ENCODE data around the gene DPEP1. TPM values are rescaled to one million over a fixed set of nuclear protein-coding genes. Genes with fewer than 3 reads are reported as not detected.

Gene DPEP1
- total RNA-seq, 3 donors from 2014 or later (not counting 1 experiment from before 2014, with no cell fraction given): not detected

- H3K27me3 Mint-ChIP-seq (ENCODE audit: low read depth in 2 of 2): no peaks in the 10 kb centered on the region
- WGBS (ENCODE audit: insufficient coverage): 96% methylated on average over 47 of the region's 47 CpGs
Observed at GRCh38 chr16:89595330-89596060, 17.9 kb upstream of the DPEP1 start.

DNA sequence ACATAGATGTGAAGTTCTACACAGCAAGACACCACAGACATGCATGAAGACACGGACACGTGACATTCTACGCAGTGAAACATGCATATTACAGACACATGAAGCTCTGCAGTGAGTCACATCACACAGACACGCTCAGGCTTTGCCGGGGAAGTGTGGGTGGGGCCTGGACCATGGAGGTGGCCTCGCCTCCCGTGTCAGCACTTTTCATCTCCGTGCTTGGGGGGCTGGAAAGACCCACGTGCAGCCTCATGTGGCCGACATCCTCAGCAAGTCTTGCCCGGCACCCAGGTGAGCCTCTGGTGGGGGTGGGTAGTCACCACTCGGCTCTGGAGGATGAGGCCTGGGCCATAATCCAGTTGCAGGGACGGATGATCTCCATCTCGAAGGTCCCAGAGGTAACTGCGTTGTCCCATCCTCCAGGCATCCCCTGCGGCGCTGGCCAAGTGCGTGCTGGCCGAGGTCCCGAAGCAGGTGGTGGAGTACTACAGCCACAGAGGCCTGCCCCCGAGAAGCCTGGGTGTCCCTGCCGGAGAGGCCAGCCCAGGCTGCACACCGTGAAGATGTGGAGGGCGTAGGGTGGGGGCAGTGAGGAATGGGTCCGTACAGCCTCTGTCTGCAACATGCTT lies 17.3 kb upstream of the DPEP1 start:
- Histone ChIP-seq H3K27ac (ENCODE audit: low read length) (no peak overlapping the region), H3K4me3 (ENCODE audit: low read length) (no peak overlapping the region), H3K27me3 (ENCODE audit: control insufficient read depth, insufficient read depth, low read length) (no peaks in the 10 kb centered on the region), H3K9me3 (ENCODE audit: control insufficient read depth, insufficient read depth, low read length) (no peaks in the 10 kb centered on the region), H3K36me3 (ENCODE audit: control insufficient read depth, insufficient read depth, low read length) (no peaks in the 10 kb centered on the region), H3K4me1 (ENCODE audit: control insufficient read depth, insufficient read depth, low read length) (peaks cover 20% of the 10 kb centered on the region)
- intact Hi-C loops (cut with micrococcal nuclease): no loop called here
- no peak for DNase-seq
- Mint-ChIP-seq H3K9me3 (no peaks in the 10 kb centered on the region), H3K4me3 (no peak overlapping the region), H3K36me3 (no peaks in the 10 kb centered on the region), H3K27me3 (ENCODE audit: low read depth in 2 of 2) (no peaks in the 10 kb centered on the region), H3K4me1 (peaks cover 6 to 8% of the 10 kb centered on the region in 2 donors), H3K27ac (no peak overlapping the region)
- ATAC-seq: no peak
- TF ChIP-seq, protein P1, sequence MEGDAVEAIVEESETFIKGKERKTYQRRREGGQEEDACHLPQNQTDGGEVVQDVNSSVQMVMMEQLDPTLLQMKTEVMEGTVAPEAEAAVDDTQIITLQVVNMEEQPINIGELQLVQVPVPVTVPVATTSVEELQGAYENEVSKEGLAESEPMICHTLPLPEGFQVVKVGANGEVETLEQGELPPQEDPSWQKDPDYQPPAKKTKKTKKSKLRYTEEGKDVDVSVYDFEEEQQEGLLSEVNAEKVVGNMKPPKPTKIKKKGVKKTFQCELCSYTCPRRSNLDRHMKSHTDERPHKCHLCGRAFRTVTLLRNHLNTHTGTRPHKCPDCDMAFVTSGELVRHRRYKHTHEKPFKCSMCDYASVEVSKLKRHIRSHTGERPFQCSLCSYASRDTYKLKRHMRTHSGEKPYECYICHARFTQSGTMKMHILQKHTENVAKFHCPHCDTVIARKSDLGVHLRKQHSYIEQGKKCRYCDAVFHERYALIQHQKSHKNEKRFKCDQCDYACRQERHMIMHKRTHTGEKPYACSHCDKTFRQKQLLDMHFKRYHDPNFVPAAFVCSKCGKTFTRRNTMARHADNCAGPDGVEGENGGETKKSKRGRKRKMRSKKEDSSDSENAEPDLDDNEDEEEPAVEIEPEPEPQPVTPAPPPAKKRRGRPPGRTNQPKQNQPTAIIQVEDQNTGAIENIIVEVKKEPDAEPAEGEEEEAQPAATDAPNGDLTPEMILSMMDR (IDR thresholded peaks at IDR 0.05): no peak
- 95% methylated on average over 25 of the region's 25 CpGs for WGBS (ENCODE audit: insufficient coverage)

More at GRCh38 chr16:89595330-89596060, 17.9 kb upstream of the DPEP1 start:
- no peaks in the 10 kb centered on the region for H3K36me3 ChIP-seq (ENCODE audit: control insufficient read depth, insufficient read depth, low read length)
- Mint-ChIP-seq H3K4me3 (no peak overlapping the region), H3K36me3 (no peaks in the 10 kb centered on the region), H3K9me3 (no peaks in the 10 kb centered on the region), H3K27ac (no peak overlapping the region), H3K4me1 (peaks cover 6 to 8% of the 10 kb centered on the region in 2 donors)
- ATAC-seq: no peak
- peaks cover 20% of the 10 kb centered on the region for H3K4me1 ChIP-seq (ENCODE audit: control insufficient read depth, insufficient read depth, low read length)
- H3K27me3 ChIP-seq (ENCODE audit: control insufficient read depth, insufficient read depth, low read length): no peaks in the 10 kb centered on the region
- TF ChIP-seq, protein P1 (IDR thresholded peaks at IDR 0.05): no peak
- no peaks in the 10 kb centered on the region for H3K9me3 ChIP-seq (ENCODE audit: control insufficient read depth, insufficient read depth, low read length)
- intact Hi-C loops (cut with micrococcal nuclease): no loop called here
- no peak overlapping the region for H3K27ac ChIP-seq (ENCODE audit: low read length)
- no peak overlapping the region for H3K4me3 ChIP-seq (ENCODE audit: low read length)
- no peak for DNase-seq

DNA sequence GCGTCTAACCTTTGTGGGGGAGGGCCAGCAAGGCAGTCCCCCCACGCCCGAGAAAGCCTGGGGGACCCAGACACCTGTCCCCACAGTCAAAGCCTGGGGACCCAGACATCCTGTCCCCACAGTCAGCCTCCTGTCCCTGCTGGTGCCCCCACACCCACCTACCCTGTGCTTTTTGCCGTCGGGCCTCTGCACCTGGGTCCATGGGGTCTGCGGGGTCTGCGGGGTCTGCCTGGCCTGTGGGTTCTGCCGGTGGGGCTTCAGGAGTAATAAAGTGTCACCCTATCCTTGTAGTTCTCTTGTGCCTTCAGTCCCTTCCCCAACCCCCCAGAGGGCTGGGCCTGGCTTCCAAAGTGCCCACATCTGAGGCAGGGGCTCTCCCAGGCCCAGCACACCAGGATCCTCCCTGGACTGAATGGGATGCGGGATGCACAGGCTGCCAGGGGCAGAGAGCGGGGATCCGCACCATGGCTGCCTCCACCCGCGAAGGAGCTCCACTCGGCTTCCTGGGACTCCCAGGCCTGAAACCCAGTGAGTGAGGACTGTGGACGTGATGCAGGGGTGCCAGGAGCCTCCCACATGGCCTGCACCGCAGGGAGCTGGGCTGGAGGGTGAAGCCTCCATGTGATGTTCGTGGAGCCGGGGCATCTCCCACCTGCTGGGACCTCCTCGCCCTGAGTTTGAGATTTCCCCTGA lies 16.3 kb upstream of the DPEP1 start:
- 94% methylated on average over 19 of the region's 19 CpGs for WGBS (ENCODE audit: insufficient coverage)
- no peaks in the 10 kb centered on the region for H3K27me3 ChIP-seq (ENCODE audit: control insufficient read depth, insufficient read depth, low read length)
- TF ChIP-seq, protein P1 (IDR thresholded peaks at IDR 0.05): no peak
- intact Hi-C loops (cut with micrococcal nuclease): no loop called here
- Mint-ChIP-seq H3K27ac (no peak overlapping the region), H3K27me3 (ENCODE audit: low read depth in 2 of 2) (no peaks in the 10 kb centered on the region), H3K4me3 (no peak overlapping the region), H3K36me3 (no peaks in the 10 kb centered on the region), H3K9me3 (no peaks in the 10 kb centered on the region), H3K4me1 (peaks cover 6 to 11% of the 10 kb centered on the region in 2 donors)
- H3K9me3 ChIP-seq (ENCODE audit: control insufficient read depth, insufficient read depth, low read length): no peaks in the 10 kb centered on the region
- no peaks in the 10 kb centered on the region for H3K36me3 ChIP-seq (ENCODE audit: control insufficient read depth, insufficient read depth, low read length)
- ATAC-seq (no peak), DNase-seq (no peak)
- H3K27ac ChIP-seq (ENCODE audit: low read length): no peak overlapping the region
- H3K4me1 ChIP-seq (ENCODE audit: control insufficient read depth, insufficient read depth, low read length): peaks cover 24% of the 10 kb centered on the region
- H3K4me3 ChIP-seq (ENCODE audit: low read length): no peak overlapping the region
